ENCODE results near the gene TCF12.

DNA sequence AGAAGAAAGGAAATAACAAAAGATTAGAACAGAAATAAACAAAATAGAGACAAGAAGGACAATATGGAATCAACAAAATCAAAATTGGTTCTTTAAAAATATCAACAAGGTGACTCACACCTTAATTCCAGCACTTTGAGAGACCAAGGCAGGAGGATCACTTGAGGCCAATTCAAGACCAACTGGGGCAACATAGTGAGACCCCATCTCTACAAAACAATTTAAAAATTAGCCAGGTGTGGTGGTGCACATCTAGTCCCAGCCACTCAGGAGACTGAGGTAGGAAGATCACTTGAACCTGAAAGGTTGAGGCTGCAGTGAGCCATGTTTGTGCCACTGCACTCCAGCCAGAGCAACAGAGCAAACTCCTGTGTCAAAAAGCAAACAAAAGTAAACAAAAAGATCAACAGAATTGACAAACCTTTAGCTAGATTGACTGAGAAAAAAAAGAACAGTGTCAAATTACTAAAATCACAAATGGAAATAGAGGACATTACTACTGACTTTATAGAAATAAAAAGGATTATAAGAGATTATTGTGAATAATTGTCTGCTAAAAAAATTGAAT is 267.1 kb downstream of the TCF12 start:
- TF ChIP-seq, protein P1, sequence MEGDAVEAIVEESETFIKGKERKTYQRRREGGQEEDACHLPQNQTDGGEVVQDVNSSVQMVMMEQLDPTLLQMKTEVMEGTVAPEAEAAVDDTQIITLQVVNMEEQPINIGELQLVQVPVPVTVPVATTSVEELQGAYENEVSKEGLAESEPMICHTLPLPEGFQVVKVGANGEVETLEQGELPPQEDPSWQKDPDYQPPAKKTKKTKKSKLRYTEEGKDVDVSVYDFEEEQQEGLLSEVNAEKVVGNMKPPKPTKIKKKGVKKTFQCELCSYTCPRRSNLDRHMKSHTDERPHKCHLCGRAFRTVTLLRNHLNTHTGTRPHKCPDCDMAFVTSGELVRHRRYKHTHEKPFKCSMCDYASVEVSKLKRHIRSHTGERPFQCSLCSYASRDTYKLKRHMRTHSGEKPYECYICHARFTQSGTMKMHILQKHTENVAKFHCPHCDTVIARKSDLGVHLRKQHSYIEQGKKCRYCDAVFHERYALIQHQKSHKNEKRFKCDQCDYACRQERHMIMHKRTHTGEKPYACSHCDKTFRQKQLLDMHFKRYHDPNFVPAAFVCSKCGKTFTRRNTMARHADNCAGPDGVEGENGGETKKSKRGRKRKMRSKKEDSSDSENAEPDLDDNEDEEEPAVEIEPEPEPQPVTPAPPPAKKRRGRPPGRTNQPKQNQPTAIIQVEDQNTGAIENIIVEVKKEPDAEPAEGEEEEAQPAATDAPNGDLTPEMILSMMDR (IDR thresholded peaks at IDR 0.05; ENCODE audit: low read length): no peak
- TF ChIP-seq EZH2 (IDR thresholded peaks at IDR 0.05; ENCODE audit: borderline replicate concordance, low read length): no peak
